Endometrial microvascular endothelial cells (primary cell): ENCODE measurements around the gene GDF7. TPM values are rescaled to one million over a fixed set of nuclear protein-coding genes. Genes with fewer than 3 reads are reported as not detected.

Source experiments
- in situ Hi-C: cut with HindIII; loops from 2 replicates; pipeline ENCODE4 v1.10.0; 2017; ENCODE audit warnings: low sequenced_read_pairs, low pct_unique_long_range_greater_than_20kb; ENCODE audit errors: inconsistent ontology term
- total RNA-seq: library from RNA; depleted of rRNA; stranded (reverse); fragments of >200 nt; gene quantifications from one replicate; pipeline ENCODE4 v1.2.3, GENCODE V29; 2015; ENCODE audit errors: inconsistent ontology term

Gene GDF7
- 0.09 TPM for total RNA-seq

GRCh38 chr2:20666304-20667150 is at the start of gene GDF7:
Gene GDF7, plus strand, starts transcription at chr2:20667144. Its CDS starts 96 bp downstream, at chr2:20667240.
- in situ Hi-C loops: no loop called here

GRCh38 chr2:20617892-20618467 is 49.0 kb upstream of the GDF7 start:
- in situ Hi-C loops: no loop called here

- in situ Hi-C loops: no loop called here
These were observed 48.5 kb upstream of the GDF7 start for GRCh38 chr2:20618468-20618885.

- in situ Hi-C loops: no loop called here
These were observed 47.9 kb upstream of the GDF7 start for GRCh38 chr2:20618886-20619521.

- in situ Hi-C loops: loop anchor here (10.0 kb wide), 1 partner anchor 45 kb away; no protein-coding TSS in a partner anchor
These were observed 47.3 kb upstream of the GDF7 start for GRCh38 chr2:20619624-20620024.

- in situ Hi-C loops: loop anchor here (10.0 kb wide), 1 partner anchor 45 kb away; no protein-coding TSS in a partner anchor
These were observed 46.7 kb upstream of the GDF7 start for GRCh38 chr2:20620271-20620681.

- in situ Hi-C loops: loop anchor here (10.0 kb wide), 1 partner anchor 46 kb away; no protein-coding TSS in a partner anchor
These were observed 46.1 kb upstream of the GDF7 start for GRCh38 chr2:20620696-20621365.

GRCh38 chr2:20621366-20622295 is 45.3 kb upstream of the GDF7 start:
- in situ Hi-C loops: loop anchor here (10.0 kb wide), 1 partner anchor 47 kb away; no protein-coding TSS in a partner anchor

- in situ Hi-C loops: loop anchor here (10.0 kb wide), 1 partner anchor 47 kb away; no protein-coding TSS in a partner anchor
These were observed 44.7 kb upstream of the GDF7 start for GRCh38 chr2:20622296-20622686.

- in situ Hi-C loops: loop anchor here (10.0 kb wide), 1 partner anchor 48 kb away; no protein-coding TSS in a partner anchor
These were observed 44.2 kb upstream of the GDF7 start for GRCh38 chr2:20622731-20623130.

GRCh38 chr2:20623241-20623640 is 43.7 kb upstream of the GDF7 start:
- in situ Hi-C loops: loop anchor here (10.0 kb wide), 1 partner anchor 48 kb away; no protein-coding TSS in a partner anchor

GRCh38 chr2:20623741-20624155 is 43.2 kb upstream of the GDF7 start:
- in situ Hi-C loops: loop anchor here (10.0 kb wide), 1 partner anchor 49 kb away; no protein-coding TSS in a partner anchor

- in situ Hi-C loops: loop anchor here (10.0 kb wide), 1 partner anchor 50 kb away; no protein-coding TSS in a partner anchor
These were observed 42.6 kb upstream of the GDF7 start for GRCh38 chr2:20624156-20624883.

- in situ Hi-C loops: loop anchor here (10.0 kb wide), 1 partner anchor 50 kb away; no protein-coding TSS in a partner anchor
These were observed 42.0 kb upstream of the GDF7 start for GRCh38 chr2:20624884-20625485.

- in situ Hi-C loops: loop anchor here (10.0 kb wide), 1 partner anchor 51 kb away; no protein-coding TSS in a partner anchor
These were observed 41.2 kb upstream of the GDF7 start for GRCh38 chr2:20625491-20626391.

- in situ Hi-C loops: loop anchor here (10.0 kb wide), 1 partner anchor 52 kb away; no protein-coding TSS in a partner anchor
These were observed 40.6 kb upstream of the GDF7 start for GRCh38 chr2:20626392-20626697.
